Germinal center (tissue), 1 donor: ENCODE results near the gene NFASC.

ENCODE experiments used
- DNase-seq: peaks from one replicate; pipeline ENCODE4 v3.0.0; 2012; ENCODE audit warnings: mixed read lengths, low spot score

The NFASC gene

DNA sequence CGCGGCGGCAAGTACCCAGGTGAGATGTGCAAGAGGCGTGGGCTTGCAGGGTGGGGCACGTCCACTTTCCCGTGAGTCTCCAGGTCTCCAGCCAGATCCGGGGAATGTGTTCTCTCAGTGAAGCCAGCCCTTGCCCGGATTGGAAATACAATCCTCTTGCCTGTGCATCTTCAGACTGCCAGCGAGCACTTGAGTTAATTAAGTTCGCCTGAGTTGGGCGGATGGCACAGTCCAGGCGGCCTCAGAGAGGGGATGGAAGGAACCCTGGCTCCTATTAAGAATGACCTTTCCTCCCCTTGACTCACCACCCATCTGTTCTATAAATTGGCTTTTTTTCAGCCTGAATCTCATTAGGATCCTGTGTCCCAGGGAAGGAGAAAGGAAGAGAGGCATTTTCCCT is 139.0 kb downstream of the NFASC start:
- no peak for DNase-seq

GRCh38 chr1:205012391-205013140 is 141.9 kb downstream of the NFASC start:
- DNase-seq, result no peak

- no peak for DNase-seq
Observed at GRCh38 chr1:205013683-205014367, 143.2 kb downstream of the NFASC start.

DNA sequence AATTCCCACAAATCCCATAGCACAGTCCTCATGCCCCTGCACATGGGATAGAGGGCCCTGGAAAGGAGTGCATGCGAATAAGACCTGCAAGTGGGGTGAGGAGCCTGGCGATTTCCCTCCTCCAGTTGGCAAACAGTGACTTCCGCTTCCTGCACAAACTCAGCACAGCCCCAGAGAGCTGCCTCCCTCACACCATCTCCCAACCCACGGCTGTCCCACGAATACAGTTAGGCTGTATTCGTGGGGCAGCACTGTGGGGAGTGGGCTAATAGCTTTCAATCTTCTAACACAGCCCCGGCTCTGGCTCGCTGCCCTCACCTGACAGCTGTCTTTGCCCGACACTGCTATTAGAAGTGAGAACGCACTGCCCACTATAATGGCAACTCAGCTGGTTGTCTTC is 144.1 kb downstream of the NFASC start:
- no peak for DNase-seq

GRCh38 chr1:205015241-205015640 is 144.6 kb downstream of the NFASC start:
- DNase-seq, result no peak

DNA sequence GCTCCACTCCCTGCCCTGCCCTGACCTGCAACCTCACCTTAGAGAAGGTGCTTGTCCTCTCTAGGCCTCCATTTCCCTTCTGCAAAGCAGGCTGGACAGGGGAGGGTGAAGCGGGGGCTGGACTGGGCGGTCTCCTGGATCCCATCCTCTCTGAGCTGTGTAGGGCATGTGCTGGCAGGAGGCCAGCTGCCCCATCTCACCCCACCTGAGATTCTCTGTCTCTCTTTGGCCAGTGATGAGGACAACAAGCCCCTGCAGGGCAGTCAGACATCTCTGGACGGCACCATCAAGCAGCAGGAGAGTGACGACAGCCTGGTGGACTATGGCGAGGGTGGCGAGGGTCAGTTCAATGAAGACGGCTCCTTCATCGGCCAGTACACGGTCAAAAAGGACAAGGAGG is 145.4 kb downstream of the NFASC start:
- no peak for DNase-seq

DNA sequence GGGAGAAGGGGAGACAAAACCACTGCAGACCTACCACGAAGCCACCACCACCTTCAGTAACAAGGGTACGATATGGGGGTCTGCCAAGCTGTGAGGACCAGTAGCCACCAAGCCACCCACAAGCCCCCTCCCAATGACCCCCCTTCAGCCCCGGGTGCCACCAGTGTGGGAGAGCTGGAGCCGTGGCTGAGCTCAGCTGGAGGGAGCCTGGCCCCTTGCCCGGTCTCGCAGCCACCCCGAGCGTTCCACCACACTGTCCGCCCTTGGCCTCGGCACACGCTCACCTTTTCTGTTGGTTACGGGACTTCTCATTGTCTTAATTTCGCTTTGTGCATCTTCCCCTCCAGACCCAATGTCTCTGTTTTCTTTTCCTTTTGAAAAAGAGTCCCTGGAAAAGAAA is 145.9 kb downstream of the NFASC start:
- no peak for DNase-seq

GRCh38 chr1:205017001-205017400 is 146.3 kb downstream of the NFASC start:
- DNase-seq, result no peak

DNA sequence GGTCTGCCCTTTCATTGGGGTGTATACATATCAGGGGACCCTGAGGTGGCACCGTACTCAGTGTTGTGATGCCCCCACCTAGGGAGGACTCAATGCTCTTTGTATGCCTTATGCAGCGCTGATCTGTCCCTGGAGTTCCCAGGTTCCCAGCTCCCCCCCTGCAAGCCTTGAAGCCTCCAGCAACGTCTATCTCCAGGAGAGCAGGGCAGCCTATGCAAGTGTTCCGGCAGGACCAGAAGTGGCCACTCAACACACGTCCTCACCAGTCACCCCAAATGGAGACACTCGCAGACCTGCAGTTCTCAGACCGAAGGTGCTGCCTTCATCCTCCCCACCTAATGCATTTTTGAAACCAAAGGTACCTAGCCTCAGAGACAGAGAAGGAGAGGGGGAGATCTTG is 147.1 kb downstream of the NFASC start:
- no peak for DNase-seq

DNA sequence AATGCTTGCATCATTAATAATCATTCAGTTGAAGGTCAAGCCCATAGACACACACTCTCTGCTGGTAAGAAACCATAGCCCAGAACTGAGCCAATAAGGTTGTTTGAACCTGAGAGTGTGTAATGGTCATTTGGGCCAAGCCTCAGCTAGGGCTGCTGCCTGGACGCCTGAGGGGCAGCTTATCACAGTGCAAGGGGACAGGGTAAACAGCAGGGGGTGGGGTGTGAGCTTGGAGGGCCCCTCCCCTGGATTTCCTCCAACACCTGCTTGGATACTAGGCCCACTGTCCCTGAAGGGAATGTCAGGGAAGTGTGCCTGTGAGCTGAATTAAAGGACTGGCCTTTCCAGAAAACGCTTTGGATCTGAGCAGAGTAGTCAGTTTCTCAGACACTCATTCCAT is 147.7 kb downstream of the NFASC start:
- no peak for DNase-seq

- DNase-seq, result no peak
Observed at GRCh38 chr1:205020466-205020865, 149.8 kb downstream of the NFASC start.

DNA sequence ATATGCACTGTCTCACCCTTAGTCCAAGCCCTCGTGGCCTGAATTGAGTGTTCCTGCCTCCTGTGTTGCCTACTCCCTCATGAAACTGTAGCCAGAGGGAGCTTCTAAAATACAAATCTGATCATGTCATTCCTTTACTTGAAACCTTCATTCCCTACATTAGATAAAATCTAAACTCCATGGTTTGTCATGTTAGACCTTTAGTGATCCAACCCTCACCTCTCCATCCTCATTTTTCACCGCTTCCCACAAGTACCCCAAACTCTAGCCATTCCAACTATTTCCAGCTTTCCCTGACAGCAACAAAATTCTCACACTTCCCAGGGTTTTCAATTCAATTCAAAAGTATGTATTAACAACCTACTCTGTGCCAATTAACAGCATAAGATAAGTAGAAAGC is 154.0 kb downstream of the NFASC start:
- no peak for DNase-seq

GRCh38 chr1:205025239-205025638 is 154.6 kb downstream of the NFASC start:
- no peak for DNase-seq

GRCh38 chr1:205026181-205026580 is 155.5 kb downstream of the NFASC start:
- DNase-seq, result no peak

GRCh38 chr1:205028390-205028789 is 157.7 kb downstream of the NFASC start:
- no peak for DNase-seq

DNA sequence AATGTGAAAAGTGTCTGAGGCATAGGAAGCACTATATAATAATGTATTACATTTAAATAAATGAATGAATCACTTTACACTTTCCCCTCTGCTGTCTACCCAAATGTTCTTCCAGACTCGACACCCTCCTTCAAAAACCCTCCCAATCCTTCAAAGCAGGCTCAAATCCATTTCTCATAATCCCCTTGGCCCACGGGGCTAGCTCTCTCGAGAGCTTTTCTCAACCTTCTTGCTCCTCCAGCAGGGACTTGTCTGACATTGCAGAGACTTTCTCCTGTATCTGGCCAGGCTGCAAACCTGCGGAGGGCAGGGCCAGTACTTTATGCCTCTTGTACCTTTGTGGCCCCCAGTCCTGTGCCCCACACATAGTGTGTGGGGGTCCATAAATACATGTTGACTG is 158.3 kb downstream of the NFASC start:
- no peak for DNase-seq

DNA sequence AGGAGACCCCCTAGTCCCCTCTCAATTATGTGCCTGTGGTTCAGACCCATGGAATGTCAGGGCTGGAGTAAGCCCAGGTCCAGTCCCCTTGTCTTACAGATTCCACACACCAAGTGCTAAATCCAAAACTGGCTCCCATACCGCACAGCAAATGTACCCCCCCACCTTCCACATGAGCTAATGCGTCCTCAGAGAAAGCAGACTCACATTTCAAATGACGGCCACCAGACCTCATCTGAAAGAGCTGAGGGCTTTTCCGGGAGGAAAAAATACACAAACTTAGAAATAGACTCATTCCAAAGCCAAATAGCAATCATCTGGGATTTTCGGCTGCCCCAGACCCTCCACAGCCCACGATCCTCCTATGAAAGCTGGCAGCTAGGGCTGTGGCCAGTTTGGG is 159.6 kb downstream of the NFASC start:
- no peak for DNase-seq

DNA sequence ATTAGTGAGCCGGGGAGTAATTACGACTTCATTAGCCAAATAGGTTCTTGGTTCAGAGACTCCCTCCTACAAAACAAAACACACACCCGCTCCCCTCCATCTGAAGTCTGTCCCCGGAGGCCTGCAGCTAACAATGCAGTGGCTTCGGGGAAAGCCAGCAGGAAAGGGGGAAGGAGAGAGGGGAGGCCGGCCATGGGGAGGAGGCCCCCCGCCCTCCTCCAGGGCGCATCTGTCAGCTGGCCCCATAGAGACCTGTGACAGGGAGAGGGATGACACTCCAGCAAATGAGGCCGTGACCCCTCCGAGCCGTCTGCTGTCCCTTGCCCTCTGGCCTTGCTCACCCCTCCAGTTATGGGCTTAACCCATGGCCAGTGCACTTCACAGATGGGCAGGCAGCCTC is 160.2 kb downstream of the NFASC start:
- DNase-seq, result no peak

GRCh38 chr1:205032508-205032907 is 161.8 kb downstream of the NFASC start:
- no peak for DNase-seq

DNA sequence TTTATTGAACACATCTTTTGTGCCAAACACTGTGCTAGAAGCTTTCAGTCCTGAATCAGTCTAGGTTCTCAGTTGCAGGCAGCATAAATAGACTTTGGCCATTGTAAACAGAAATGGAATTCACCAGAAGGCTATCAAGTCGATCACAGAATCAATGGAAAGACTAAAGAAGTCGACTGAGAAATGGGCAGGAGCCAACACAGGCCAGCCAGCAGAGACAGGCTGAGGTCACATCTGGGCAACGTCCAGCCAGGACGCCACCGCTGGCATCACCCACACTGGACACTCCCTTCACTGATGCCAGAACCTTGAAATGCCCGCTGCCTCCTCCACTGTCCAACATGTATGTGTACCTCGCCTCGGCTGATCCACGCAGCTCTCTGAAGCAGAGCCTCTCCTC is 166.9 kb downstream of the NFASC start:
- DNase-seq, result no peak

GRCh38 chr1:205038132-205038786 is 167.6 kb downstream of the NFASC start:
- DNase-seq, result no peak

DNA sequence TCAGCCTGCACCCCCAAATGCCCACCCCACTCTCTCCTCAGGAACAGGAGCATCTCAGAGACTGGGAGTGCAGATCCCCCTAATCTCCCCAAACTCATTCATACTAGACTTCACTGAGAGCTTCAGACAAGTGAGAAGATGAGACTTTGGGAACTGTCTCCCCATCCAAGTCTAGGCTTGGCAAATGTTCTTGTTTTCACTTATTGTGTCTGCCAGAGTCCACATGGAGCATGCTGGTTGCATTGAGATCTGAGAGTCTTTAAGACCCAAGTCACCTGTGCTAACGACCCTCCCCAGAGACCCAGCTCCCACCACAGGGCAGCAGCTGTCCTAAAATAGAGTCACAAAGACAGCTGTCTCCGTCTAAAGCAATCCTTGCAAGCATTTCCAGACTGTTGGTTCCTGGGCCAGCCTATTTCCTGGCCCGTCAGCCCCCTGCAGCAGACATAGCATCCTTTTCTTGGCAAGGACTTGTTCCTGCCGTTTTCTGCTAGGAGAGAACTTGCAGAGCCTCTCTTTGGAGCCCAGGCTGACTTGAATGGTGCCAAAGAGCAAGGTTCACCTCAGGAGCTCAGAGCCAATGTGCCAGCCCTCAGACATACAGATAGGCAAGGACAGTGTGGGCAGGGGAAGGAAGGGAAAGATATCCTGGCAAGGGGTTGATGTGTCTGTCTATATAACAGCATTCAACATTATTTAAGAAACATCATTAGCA is 170.5 kb downstream of the NFASC start:
- no peak for DNase-seq
